Fibroblast of mammary gland (primary cell): ENCODE data around the gene EML3.
"Not testable (repeated sequence)": the region's sequence is repeated elsewhere in the genome, so short reads cannot be mapped to it uniquely, and the experiment has no call there.

ENCODE experiments used
- DNase-seq: peaks from one replicate; pipeline ENCODE4 v3.0.0-alpha.2; 2010; ENCODE audit warnings: low read depth
- H3K4me3 ChIP-seq: 2 replicates; pipeline ENCODE4 v1.5.1; 2011; ENCODE audit warnings: low read depth, mild to moderate bottlenecking, low read length, moderate library complexity; ENCODE audit not compliant: control insufficient read depth
- CTCF ChIP-seq: conservative IDR thresholded peaks from 2 replicates; pipeline ENCODE4 v1.5.1; 2011; ENCODE audit warnings: low read depth, low read length, inconsistent platforms; ENCODE audit not compliant: control insufficient read depth, insufficient read depth

The EML3 gene

GRCh38 chr11:62572431-62572830 lies 40.1 kb downstream of the EML3 start:
- TF ChIP-seq CTCF = no peak
- no peak for DNase-seq
- peak overlapping the region; percentile 84 for H3K4me3 ChIP-seq

- H3K4me3 ChIP-seq, DNase-seq: not testable (repeated sequence)
These were observed 41.1 kb downstream of the EML3 start for GRCh38 chr11:62571493-62571892.

GRCh38 chr11:62570903-62571302 lies 41.7 kb downstream of the EML3 start:
- not testable (repeated sequence) for H3K4me3 ChIP-seq, DNase-seq

DNA sequence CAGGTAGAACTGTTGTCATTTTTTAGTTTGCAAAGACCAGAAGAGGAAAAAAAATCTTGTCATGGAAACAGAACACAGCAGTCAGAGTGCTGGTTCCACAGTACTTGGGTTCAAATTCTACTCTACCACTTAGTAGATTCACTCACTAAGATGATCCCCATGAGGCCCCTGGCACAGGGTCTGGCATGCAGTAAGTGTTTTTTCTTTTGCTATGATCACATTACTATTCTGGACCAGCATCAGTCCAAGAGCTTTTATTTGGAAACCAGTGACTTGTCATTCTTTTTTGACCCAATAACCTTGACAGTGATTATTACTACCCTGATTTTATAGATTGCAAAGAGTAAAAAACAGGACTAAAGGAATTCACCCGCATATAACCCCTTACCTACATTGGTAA lies 43.0 kb downstream of the EML3 start:
- TF ChIP-seq CTCF = no peak
- no peak overlapping the region for H3K4me3 ChIP-seq
- DNase-seq = no peak

DNA sequence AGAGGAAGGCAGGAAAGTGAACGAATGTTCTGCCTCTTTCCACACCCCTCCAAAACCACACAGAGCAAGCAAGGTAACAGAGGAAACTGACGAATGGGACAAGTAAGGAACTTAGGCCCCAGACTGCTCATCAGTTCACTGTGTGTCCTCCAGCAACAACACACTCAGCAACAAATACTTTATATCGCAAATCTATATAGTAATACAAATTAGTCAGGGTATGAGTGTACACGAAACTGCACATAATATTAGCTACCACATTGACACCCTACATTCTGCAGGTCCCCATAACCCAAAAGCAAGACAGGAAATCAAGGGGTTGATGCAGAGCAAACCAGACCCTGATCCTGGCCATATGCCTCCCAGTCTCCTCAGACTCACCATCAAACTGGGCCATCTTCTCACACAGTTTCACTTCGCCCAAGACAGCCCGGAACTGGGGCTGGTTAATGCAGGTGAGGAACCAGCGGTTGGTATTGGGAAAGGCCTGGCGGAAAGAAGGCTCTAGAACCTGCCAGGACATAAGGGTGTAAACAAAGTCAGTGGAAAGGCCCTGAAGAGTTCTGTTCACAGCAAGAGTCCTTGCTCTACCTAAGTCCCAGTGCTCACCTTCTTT lies 45.4 kb downstream of the EML3 start:
- DNase-seq = no peak
- no peak for TF ChIP-seq CTCF

DNA sequence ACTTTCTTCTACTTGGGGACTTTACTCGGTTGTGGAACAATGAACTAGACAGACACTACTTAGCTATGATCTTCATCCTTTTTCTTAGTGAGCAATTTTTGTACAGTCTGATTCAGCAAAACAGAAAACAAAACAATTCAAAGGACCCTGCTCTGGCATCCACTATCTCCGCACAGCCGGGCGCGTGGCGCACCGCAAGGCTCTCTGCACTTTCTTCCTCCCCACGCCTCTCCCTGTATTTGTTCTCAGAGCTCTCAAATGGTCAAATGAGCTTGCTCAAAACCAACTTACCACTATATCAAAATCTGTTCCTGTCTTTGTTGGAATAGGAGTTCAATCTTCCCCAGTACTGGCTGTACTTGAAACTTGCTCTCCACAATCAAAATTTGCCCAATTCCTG lies 46.3 kb downstream of the EML3 start:
- H3K4me3 ChIP-seq = no peak overlapping the region
- no peak for TF ChIP-seq CTCF
- DNase-seq = no peak

More for the DNA sequence above, 45.4 kb downstream of the EML3 start:
- no peak overlapping the region for H3K4me3 ChIP-seq

DNA sequence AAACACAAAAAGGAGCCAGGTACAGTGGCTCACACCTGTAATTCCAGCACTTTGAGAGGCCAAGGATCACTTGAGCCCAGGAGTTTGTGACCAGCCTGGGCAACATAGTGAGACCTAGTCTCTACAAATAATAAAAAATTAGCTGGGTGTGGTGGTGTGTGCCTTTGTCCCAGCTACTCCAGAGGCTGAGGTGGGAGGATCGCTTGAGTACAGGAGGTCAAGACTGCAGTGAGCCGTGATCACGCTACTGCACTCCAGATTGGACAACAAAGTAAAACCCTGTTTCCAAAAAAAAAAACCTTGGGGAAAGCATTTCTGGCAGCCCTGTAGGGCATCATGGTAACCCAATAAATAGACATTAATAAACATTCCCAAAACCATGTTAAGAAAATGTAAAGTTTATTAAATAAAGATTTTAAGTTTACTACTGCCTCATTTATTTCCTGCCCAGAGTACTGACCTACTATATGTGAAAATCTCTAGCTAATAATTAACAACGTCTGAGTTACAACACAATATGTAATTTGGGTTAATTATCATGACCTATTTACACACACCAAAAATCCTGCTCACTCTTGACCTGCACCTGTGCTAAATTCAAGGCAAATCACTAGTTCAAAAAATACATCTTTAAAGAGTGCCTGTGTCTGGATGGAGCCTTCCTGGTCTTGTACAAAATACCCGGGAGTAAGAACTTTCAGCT lies 47.3 kb downstream of the EML3 start:
- no peak for DNase-seq
- TF ChIP-seq CTCF = no peak
- H3K4me3 ChIP-seq = no peak overlapping the region

GRCh38 chr11:62561677-62562230 lies 50.8 kb downstream of the EML3 start:
- not testable (repeated sequence) for DNase-seq, H3K4me3 ChIP-seq
